ENCODE measurements around the gene SLC25A1. TPM values are rescaled to one million over a fixed set of nuclear protein-coding genes. Genes with fewer than 3 reads are reported as not detected.

Gene SLC25A1
- total and polyA plus RNA-seq, 2 of the 4 experiments (the other 2 are of a cell fraction), result 41.0 to 56.5 TPM

DNA sequence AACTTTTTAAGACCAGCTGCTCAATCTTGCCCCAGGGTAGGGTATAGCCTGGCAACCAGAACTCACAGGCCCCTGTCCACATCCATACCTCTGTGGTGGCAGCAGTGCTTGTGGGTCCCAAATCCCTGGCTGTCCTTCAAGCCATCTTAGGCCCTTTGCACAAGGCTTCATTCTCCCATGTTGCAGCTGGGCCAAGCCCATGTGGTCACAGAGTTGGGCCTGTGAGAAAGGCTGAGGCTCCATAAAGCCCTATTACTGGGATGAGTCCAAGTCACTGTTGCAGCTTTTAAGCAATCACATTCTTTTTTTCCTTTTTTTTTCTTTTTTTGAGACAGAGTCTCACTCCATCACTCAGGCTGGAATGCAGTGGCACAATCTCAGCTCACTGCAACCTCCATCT lies 47.9 kb upstream of the SLC25A1 start:
- TF ChIP-seq CHD1 (IDR thresholded peaks at IDR 0.05; ENCODE audit: low read depth, low read length) (no peak), RAD21 (IDR thresholded peaks at IDR 0.05; ENCODE audit: low read length) (no peak), SMC3 (IDR thresholded peaks at IDR 0.05; ENCODE audit: low read depth, low read length) (no peak), RCOR1 (IDR thresholded peaks at IDR 0.05; ENCODE audit: insufficient replicate concordance, low read length) (no peak), MXI1 (IDR thresholded peaks at IDR 0.05; ENCODE audit: borderline replicate concordance, low read depth, low read length) (no peak), RFX5 (IDR thresholded peaks at IDR 0.05; ENCODE audit: low read depth, low read length) (no peak), POLR2A (IDR thresholded peaks at IDR 0.05; ENCODE audit: low read depth, low read length) (no peak), NFE2L2 (IDR thresholded peaks at IDR 0.05; ENCODE audit: low read depth, low read length) (no peak), FOS (IDR thresholded peaks at IDR 0.05; ENCODE audit: low read depth, low read length) (no peak), MAZ (IDR thresholded peaks at IDR 0.05; ENCODE audit: borderline replicate concordance, low read depth, low read length) (no peak), CEBPB (IDR thresholded peaks at IDR 0.05; ENCODE audit: low read depth, low read length) (no peak), MAFK (IDR thresholded peaks at IDR 0.05; ENCODE audit: low read depth, low read length) (no peak), BHLHE40 (IDR thresholded peaks at IDR 0.05; ENCODE audit: low read depth, low read length) (no peak)
- TF ChIP-seq, protein P1, sequence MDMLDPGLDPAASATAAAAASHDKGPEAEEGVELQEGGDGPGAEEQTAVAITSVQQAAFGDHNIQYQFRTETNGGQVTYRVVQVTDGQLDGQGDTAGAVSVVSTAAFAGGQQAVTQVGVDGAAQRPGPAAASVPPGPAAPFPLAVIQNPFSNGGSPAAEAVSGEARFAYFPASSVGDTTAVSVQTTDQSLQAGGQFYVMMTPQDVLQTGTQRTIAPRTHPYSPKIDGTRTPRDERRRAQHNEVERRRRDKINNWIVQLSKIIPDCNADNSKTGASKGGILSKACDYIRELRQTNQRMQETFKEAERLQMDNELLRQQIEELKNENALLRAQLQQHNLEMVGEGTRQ (IDR thresholded peaks at IDR 0.05; ENCODE audit: low read depth, low read length), result no peak
- TF ChIP-seq, protein P2, sequence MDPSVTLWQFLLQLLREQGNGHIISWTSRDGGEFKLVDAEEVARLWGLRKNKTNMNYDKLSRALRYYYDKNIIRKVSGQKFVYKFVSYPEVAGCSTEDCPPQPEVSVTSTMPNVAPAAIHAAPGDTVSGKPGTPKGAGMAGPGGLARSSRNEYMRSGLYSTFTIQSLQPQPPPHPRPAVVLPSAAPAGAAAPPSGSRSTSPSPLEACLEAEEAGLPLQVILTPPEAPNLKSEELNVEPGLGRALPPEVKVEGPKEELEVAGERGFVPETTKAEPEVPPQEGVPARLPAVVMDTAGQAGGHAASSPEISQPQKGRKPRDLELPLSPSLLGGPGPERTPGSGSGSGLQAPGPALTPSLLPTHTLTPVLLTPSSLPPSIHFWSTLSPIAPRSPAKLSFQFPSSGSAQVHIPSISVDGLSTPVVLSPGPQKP (IDR thresholded peaks at IDR 0.05; ENCODE audit: borderline replicate concordance, low read depth, low read length), result no peak
- TF ChIP-seq, protein P3, sequence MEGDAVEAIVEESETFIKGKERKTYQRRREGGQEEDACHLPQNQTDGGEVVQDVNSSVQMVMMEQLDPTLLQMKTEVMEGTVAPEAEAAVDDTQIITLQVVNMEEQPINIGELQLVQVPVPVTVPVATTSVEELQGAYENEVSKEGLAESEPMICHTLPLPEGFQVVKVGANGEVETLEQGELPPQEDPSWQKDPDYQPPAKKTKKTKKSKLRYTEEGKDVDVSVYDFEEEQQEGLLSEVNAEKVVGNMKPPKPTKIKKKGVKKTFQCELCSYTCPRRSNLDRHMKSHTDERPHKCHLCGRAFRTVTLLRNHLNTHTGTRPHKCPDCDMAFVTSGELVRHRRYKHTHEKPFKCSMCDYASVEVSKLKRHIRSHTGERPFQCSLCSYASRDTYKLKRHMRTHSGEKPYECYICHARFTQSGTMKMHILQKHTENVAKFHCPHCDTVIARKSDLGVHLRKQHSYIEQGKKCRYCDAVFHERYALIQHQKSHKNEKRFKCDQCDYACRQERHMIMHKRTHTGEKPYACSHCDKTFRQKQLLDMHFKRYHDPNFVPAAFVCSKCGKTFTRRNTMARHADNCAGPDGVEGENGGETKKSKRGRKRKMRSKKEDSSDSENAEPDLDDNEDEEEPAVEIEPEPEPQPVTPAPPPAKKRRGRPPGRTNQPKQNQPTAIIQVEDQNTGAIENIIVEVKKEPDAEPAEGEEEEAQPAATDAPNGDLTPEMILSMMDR (conservative IDR thresholded peaks at IDR 0.05; ENCODE audit: low read depth, low read length), result no peak
- Histone ChIP-seq H4K20me1 (ENCODE audit: insufficient read depth, low read length) (no peaks in the 10 kb centered on the region), H2AK9ac (replicated peaks; ENCODE audit: low read depth, low read length, poor library complexity) (no peak overlapping the region), H3K56ac (ENCODE audit: extremely low read depth, insufficient read depth, low read length) (no peak overlapping the region), H3K18ac (ENCODE audit: low read depth, low read length) (no peak overlapping the region), H3K9ac (ENCODE audit: low read depth, low read length) (no peak overlapping the region), H3K79me1 (ENCODE audit: low read depth in 1 of 2, low read length in 2 of 2) (no peaks in the 10 kb centered on the region), H3K4me1 (ENCODE audit: control insufficient read depth, insufficient read depth, low read length) (no peaks in the 10 kb centered on the region), H3K4me2 (ENCODE audit: low read depth, low read length) (no peak overlapping the region), H2BK15ac (ENCODE audit: low read depth, low read length) (no peak overlapping the region), H2BK120ac (ENCODE audit: low read depth, low read length) (no peak overlapping the region), H3K27me3 (ENCODE audit: control insufficient read depth, insufficient read depth, low read length) (no peaks in the 10 kb centered on the region), H3K14ac (replicated peaks; ENCODE audit: low read depth, low read length) (no peak overlapping the region), H3K23ac (ENCODE audit: low read depth, low read length) (no peak overlapping the region), H2BK5ac (ENCODE audit: low read depth, low read length, poor library complexity, severe bottlenecking) (no peak overlapping the region), H4K5ac (ENCODE audit: low read depth, low read length) (no peak overlapping the region), H3K36me3 (ENCODE audit: control insufficient read depth, insufficient read depth, low read length) (peaks cover 29% of the 10 kb centered on the region), H3K27ac (ENCODE audit: insufficient read depth, low read length) (no peak overlapping the region), H3K9me3 (ENCODE audit: control insufficient read depth, insufficient read depth, low read length) (no peaks in the 10 kb centered on the region), H4K8ac (ENCODE audit: low read depth in 2 of 2, low read length in 2 of 2) (no peak overlapping the region), H4K91ac (ENCODE audit: insufficient read depth, low read depth, low read length) (no peak overlapping the region), H2BK20ac (ENCODE audit: low read depth, low read length) (no peak overlapping the region), H2AK5ac (ENCODE audit: low read depth, low read length) (no peak overlapping the region), H3K4me3 (ENCODE audit: insufficient read depth, low read depth, low read length) (no peak overlapping the region), H3K4ac (ENCODE audit: low read depth, low read length) (no peak overlapping the region), H3K9me1 (ENCODE audit: insufficient read depth, low read length) (peaks cover 7% of the 10 kb centered on the region; the same call in 1 of the 2 replicates), H2AFZ (replicated peaks; ENCODE audit: low read length, poor library complexity) (no peak overlapping the region)
- POLR2A ChIA-PET (ENCODE audit: unreplicated experiment), result no interaction called here
- intact Hi-C loops (cut with micrococcal nuclease) (no loop called here), dilution Hi-C loops (cut with HindIII; ENCODE audit: low sequenced_read_pairs, unreplicated experiment) (no loop called here), in situ Hi-C loops (cut with MboI; ENCODE audit: low sequenced_read_pairs) (no loop called here)
- no TSS peak for BruUV-seq (replicated peaks)
- no peak for DNase-seq
- CTCF ChIA-PET, result no interaction called here
- no peak for ATAC-seq (ENCODE audit: low read depth)
